VCaP (cell line): Measurements from ENCODE around the gene ARL2.
"Not testable (repeated sequence)": the region's sequence is repeated elsewhere in the genome, so short reads cannot be mapped to it uniquely, and the experiment has no call there.

Experiments
- H3K27ac ChIP-seq: fragments of 450-650 bp; 2 replicates; pipeline ENCODE4 v1.5.1; 2017
- TF ChIP-seq, protein P1 (sequence below): fragments of 450-650 bp; conservative IDR thresholded peaks from 2 replicates; pipeline ENCODE4 v1.5.1; 2017; ENCODE audit warnings: mild to moderate bottlenecking, moderate library complexity

ARL2 gene

DNA sequence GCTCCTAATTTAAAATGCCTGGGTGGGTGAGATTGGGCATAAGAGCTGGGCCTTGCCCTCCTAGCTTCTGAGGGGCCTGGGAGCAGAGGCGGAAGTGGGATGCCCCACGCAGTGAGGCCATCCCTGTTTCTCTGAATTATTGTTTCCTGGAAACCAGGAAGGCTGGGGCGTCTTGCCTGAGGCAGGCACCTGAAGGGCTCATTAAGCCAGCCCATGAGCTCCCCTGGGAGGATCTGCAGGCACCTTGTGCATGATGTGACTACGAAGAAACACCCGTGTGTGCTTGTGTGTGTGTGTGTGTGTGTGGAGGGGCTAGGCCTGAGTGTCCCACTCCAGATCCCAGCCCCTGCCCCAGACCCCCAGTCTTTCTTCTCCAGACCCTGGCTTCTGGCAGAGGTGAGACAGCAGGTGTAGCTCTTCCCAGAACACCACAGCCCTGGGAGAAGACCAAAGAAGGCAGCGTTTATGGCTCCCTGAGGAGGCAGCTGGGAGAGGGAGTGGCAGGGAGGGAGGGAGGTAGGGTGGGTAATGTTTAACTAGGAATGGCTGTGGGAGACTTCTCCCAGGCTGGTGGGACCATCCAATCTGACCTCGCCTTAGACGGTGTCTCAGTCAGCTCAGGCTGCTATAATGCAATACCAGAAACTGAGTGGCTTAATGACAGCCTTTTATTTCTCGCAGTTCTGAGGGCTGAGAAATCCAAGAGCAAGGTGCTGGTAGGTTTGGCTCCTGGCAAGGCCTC is 15.1 kb upstream of the ARL2 start:
- TF ChIP-seq, protein P1, sequence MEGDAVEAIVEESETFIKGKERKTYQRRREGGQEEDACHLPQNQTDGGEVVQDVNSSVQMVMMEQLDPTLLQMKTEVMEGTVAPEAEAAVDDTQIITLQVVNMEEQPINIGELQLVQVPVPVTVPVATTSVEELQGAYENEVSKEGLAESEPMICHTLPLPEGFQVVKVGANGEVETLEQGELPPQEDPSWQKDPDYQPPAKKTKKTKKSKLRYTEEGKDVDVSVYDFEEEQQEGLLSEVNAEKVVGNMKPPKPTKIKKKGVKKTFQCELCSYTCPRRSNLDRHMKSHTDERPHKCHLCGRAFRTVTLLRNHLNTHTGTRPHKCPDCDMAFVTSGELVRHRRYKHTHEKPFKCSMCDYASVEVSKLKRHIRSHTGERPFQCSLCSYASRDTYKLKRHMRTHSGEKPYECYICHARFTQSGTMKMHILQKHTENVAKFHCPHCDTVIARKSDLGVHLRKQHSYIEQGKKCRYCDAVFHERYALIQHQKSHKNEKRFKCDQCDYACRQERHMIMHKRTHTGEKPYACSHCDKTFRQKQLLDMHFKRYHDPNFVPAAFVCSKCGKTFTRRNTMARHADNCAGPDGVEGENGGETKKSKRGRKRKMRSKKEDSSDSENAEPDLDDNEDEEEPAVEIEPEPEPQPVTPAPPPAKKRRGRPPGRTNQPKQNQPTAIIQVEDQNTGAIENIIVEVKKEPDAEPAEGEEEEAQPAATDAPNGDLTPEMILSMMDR, result no peak
- peak overlapping the region; percentile 30; the same call in 1 of the 2 replicates for H3K27ac ChIP-seq

- TF ChIP-seq, protein P1, result no peak
- H3K27ac ChIP-seq, result peak overlapping the region; percentile 30; the same call in 1 of the 2 replicates
Measured at GRCh38 chr11:64999478-64999877, 14.5 kb upstream of the ARL2 start.

DNA sequence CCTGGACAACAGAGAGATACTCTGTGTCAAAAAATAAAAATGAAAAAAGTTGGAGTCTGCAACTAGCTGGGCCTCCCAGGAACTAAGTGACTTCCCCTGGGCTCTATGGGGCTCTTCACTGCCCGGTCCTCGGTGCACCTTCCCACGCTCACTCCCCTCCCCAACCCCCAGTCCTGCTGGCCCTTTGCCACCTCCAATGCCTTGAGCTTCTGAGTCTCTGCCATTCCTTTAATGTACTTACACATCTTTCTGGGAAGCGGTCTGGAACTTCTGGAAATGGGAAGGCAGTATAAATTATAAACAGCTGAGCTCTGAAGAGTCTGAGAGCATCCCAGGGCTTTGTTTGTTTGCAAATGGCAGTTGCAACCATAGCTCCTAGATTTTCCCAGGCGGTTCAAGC is 11.3 kb upstream of the ARL2 start:
- no peak overlapping the region for H3K27ac ChIP-seq
- TF ChIP-seq, protein P1, result no peak

DNA sequence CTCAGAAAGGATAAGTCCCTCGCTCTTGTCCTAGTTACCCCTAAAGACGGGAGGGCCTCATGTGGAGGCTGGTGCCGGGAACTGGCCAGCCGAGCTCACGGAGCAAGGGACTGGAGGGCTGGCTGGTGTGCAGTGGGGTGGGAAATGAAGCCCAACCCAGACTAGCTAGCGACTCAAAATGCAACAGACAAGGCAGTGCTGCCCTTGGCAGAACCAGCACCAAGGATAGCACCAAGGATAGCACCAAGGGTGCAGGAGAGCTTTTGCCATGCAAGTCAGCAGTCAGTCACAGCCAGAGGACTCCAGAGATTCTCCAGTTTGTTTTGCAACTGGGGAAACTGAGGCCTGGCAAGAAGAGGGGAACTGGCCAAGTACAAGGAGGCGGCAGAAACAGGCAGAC is 10.7 kb upstream of the ARL2 start:
- TF ChIP-seq, protein P1, result no peak
- no peak overlapping the region for H3K27ac ChIP-seq

- not testable (repeated sequence) for H3K27ac ChIP-seq
Measured at GRCh38 chr11:65003968-65004367, 10.0 kb upstream of the ARL2 start.

DNA sequence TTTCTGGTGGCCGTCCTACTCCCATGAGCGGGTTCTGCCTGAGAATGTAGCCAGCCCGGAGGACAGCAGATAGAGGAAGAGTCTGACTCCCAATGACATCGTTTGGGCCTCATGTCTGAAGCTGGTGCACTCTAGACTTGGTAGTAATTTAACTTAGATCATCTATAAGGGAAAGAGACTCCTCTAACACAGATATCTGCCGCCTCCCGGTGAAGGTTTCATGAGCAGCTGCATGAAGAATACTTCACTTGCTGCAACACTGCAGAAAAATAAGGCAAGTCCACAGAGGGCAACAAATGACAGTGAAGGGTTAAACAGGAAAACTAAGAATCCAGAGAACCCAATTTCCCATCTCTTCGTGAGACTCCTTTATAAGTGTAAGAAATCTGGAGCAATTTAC is 5.9 kb upstream of the ARL2 start:
- peak overlapping the region; percentile 61 for H3K27ac ChIP-seq
- TF ChIP-seq, protein P1, result no peak

DNA sequence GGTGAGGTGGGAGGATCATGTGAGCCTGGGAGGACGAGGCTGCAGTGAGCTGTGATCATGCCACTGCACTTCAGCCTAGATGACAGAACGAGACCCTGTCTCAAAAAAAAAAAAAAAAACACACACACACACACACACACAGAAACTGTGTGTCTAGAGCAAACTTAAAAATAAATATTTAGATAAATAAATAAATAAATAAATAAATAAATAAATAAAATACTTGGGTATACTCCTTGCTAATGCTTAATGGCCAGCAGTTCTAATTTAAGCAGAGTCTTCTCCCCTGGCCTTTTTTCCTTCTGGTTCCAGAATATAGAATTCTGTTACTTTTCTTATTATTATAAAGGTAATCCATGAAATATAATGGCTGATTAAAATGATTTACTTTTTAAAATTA is 5.1 kb upstream of the ARL2 start:
- no peak overlapping the region for H3K27ac ChIP-seq
- TF ChIP-seq, protein P1, result no peak

GRCh38 chr11:65013130-65013887 is 651 bp upstream of the ARL2 start:
- TF ChIP-seq, protein P1, result no peak; the same call in 1 of the 2 replicates

More at GRCh38 chr11:65013130-65013887, 651 bp upstream of the ARL2 start:
- peak overlapping the region; percentile 99 for H3K27ac ChIP-seq
